Osteoblast (primary cell): Measurements from ENCODE around the gene IMMP1L. TPM values are rescaled to one million over a fixed set of nuclear protein-coding genes. Genes with fewer than 3 reads are reported as not detected.

Experiments
- DNase-seq: peaks from one replicate; pipeline ENCODE4 v3.0.0; 2011; ENCODE audit warnings: low spot score, mixed read lengths; ENCODE audit not compliant: insufficient read length; ENCODE audit errors: missing footprints
- H2AFZ ChIP-seq: 2 replicates; pipeline ENCODE4 v1.6.0; 2011; ENCODE audit warnings: mild to moderate bottlenecking, low read length
- H3K27ac ChIP-seq: 2 replicates; pipeline ENCODE4 v1.5.1; 2011; ENCODE audit warnings: mild to moderate bottlenecking, low read depth, low read length, moderate library complexity
- H3K27me3 ChIP-seq: 2 replicates; pipeline ENCODE4 v1.6.0; 2012; ENCODE audit warnings: mild to moderate bottlenecking, control low read depth, inconsistent platforms, low read length, moderate library complexity; ENCODE audit not compliant: insufficient read depth
- H3K36me3 ChIP-seq: 2 replicates; pipeline ENCODE4 v1.5.1; 2011; ENCODE audit warnings: mild to moderate bottlenecking, low read length, control low read depth, moderate library complexity; ENCODE audit not compliant: insufficient read depth
- H3K4me1 ChIP-seq: 2 replicates; pipeline ENCODE4 v1.5.1; 2011; ENCODE audit warnings: mild to moderate bottlenecking, low read length, control low read depth, moderate library complexity; ENCODE audit not compliant: insufficient read depth
- H3K4me2 ChIP-seq: 2 replicates; pipeline ENCODE4 v1.6.0; 2011; ENCODE audit warnings: mild to moderate bottlenecking, low read length; ENCODE audit not compliant: insufficient read depth
- H3K4me3 ChIP-seq: fragments of 200-600 bp; sonication (generic); 3 replicates; pipeline ENCODE4 v1.5.1; 2012; ENCODE audit warnings: mild to moderate bottlenecking, low read length, inconsistent platforms; ENCODE audit not compliant: insufficient read depth
- H3K79me2 ChIP-seq: 2 replicates; pipeline ENCODE4 v1.6.0; 2012; ENCODE audit warnings: mild to moderate bottlenecking, low read length, control low read depth, inconsistent platforms; ENCODE audit not compliant: insufficient read depth
- H3K9me3 ChIP-seq: 2 replicates; pipeline ENCODE4 v1.5.1; 2011; ENCODE audit warnings: low read depth, low read length, control low read depth
- H4K20me1 ChIP-seq: 2 replicates; pipeline ENCODE4 v1.6.0; 2012; ENCODE audit warnings: mild to moderate bottlenecking, low read length, control low read depth; ENCODE audit not compliant: insufficient read depth
- CTCF ChIP-seq: IDR thresholded peaks from 2 replicates; pipeline ENCODE4 v1.5.1; 2011; ENCODE audit warnings: mild to moderate bottlenecking, low read depth, low read length, moderate library complexity; ENCODE audit errors: extremely low read depth
- total RNA-seq: library from RNA; depleted of rRNA; stranded (reverse); fragments of >200 nt; gene quantifications from 2 replicates; pipeline ENCODE4 v1.2.3, GENCODE V29; 2012

Gene IMMP1L
- total RNA-seq, 1 donor: 8.7 TPM

GRCh38 chr11:31535479-31535878 lies 26.1 kb upstream of the IMMP1L start:
- Histone ChIP-seq H3K79me2 (no peaks in the 10 kb centered on the region), H3K9me3 (no peaks in the 10 kb centered on the region), H3K27me3 (no peaks in the 10 kb centered on the region), H3K4me3 (no peak overlapping the region), H3K27ac (no peak overlapping the region), H3K36me3 (no peaks in the 10 kb centered on the region), H3K4me2 (no peak overlapping the region), H4K20me1 (no peaks in the 10 kb centered on the region), H3K4me1 (no peaks in the 10 kb centered on the region), H2AFZ (no peak overlapping the region)
- DNase-seq: no peak
- TF ChIP-seq CTCF: no peak

DNA sequence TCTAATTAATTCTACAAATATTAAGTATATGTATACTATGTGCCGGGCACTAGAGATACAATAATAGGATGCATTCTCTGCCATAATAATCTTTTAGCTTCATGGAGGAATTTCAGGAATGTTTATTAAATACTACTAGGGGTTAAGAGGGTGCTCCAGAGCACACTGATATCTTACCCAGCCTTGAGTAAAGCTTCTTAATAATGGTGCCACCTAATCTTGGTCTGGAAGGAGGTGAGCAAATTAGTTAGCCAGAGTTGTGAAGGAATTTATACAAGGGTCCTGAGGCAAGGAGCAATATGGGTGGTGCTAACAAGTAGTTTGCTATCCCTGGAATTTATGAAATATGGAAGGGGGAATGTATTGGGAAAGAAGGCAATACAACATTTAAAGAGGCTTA lies 21.9 kb upstream of the IMMP1L start:
- no peaks in the 10 kb centered on the region for H3K36me3 ChIP-seq
- no peak overlapping the region for H3K4me3 ChIP-seq
- no peaks in the 10 kb centered on the region for H4K20me1 ChIP-seq
- no peak overlapping the region for H2AFZ ChIP-seq
- no peaks in the 10 kb centered on the region for H3K9me3 ChIP-seq
- H3K4me1 ChIP-seq: no peaks in the 10 kb centered on the region
- H3K4me2 ChIP-seq: no peak overlapping the region
- no peak for TF ChIP-seq CTCF
- no peaks in the 10 kb centered on the region for H3K79me2 ChIP-seq
- H3K27ac ChIP-seq: no peak overlapping the region
- no peaks in the 10 kb centered on the region for H3K27me3 ChIP-seq
- no peak for DNase-seq

GRCh38 chr11:31529701-31530100 lies 20.3 kb upstream of the IMMP1L start:
- DNase-seq: no peak
- Histone ChIP-seq H3K27ac (no peak overlapping the region), H3K4me1 (no peaks in the 10 kb centered on the region), H2AFZ (no peak overlapping the region), H3K79me2 (no peaks in the 10 kb centered on the region), H3K4me3 (no peak overlapping the region), H3K36me3 (no peaks in the 10 kb centered on the region), H3K9me3 (no peaks in the 10 kb centered on the region), H4K20me1 (no peaks in the 10 kb centered on the region), H3K4me2 (no peak overlapping the region), H3K27me3 (no peaks in the 10 kb centered on the region)
- no peak for TF ChIP-seq CTCF

DNA sequence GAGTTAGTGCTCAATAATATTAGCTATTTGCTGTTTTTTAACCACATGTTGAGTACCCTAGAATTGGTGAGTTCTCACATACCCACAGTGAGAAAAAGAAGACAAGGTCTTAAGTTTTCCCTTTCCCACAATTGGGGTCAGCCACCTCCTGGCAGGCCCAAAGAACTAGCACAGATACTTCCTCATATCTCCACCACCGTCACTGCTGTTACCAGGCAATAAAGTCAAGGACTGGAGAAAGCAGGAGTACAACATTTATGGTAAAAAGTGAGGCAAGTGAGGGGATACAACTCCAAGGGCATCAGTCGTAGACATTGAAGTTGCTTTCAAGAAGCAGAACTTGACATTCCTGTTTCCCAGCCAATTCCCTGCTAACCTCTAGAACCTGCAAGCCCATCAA lies 19.8 kb upstream of the IMMP1L start:
- DNase-seq: no peak
- Histone ChIP-seq H3K27me3 (no peaks in the 10 kb centered on the region), H3K9me3 (no peaks in the 10 kb centered on the region), H2AFZ (no peak overlapping the region), H3K4me1 (no peaks in the 10 kb centered on the region), H3K4me2 (no peak overlapping the region), H4K20me1 (no peaks in the 10 kb centered on the region), H3K36me3 (no peaks in the 10 kb centered on the region), H3K4me3 (no peak overlapping the region), H3K79me2 (no peaks in the 10 kb centered on the region), H3K27ac (no peak overlapping the region)
- no peak for TF ChIP-seq CTCF
